GM12873 (cell line): ENCODE results near the gene MIGA2.

Experiments used
- CTCF ChIP-seq: IDR thresholded peaks from 2 replicates; pipeline ENCODE4 v1.5.1; 2012; ENCODE audit warnings: low read depth, mild to moderate bottlenecking, moderate library complexity, low read length, control low read depth; ENCODE audit not compliant: insufficient read depth; ENCODE audit errors: missing control alignments

The MIGA2 gene

GRCh38 chr9:129063061-129063460, 26.6 kb downstream of the MIGA2 start:
- no peak for TF ChIP-seq CTCF

- TF ChIP-seq CTCF: no peak
These were observed 28.1 kb downstream of the MIGA2 start for GRCh38 chr9:129064499-129064908.

- TF ChIP-seq CTCF: no peak
These were observed 31.7 kb downstream of the MIGA2 start for GRCh38 chr9:129068110-129068509.

- TF ChIP-seq CTCF: no peak
These were observed 32.8 kb downstream of the MIGA2 start for GRCh38 chr9:129068990-129069861.

- no peak for TF ChIP-seq CTCF
These were observed 33.6 kb downstream of the MIGA2 start for GRCh38 chr9:129069862-129070641.

GRCh38 chr9:129070696-129071525, 34.5 kb downstream of the MIGA2 start:
- no peak for TF ChIP-seq CTCF
